ENCODE measurements around the gene SZT2. TPM values are rescaled to one million over a fixed set of nuclear protein-coding genes. Genes with fewer than 3 reads are reported as not detected.
"Not testable (repeated sequence)": the region's sequence is repeated elsewhere in the genome, so short reads cannot be mapped to it uniquely, and the experiment has no call there.

Gene SZT2
- total and polyA plus RNA-seq, 8 donors: 18.5 to 54.9 (median 24.6) TPM

DNA sequence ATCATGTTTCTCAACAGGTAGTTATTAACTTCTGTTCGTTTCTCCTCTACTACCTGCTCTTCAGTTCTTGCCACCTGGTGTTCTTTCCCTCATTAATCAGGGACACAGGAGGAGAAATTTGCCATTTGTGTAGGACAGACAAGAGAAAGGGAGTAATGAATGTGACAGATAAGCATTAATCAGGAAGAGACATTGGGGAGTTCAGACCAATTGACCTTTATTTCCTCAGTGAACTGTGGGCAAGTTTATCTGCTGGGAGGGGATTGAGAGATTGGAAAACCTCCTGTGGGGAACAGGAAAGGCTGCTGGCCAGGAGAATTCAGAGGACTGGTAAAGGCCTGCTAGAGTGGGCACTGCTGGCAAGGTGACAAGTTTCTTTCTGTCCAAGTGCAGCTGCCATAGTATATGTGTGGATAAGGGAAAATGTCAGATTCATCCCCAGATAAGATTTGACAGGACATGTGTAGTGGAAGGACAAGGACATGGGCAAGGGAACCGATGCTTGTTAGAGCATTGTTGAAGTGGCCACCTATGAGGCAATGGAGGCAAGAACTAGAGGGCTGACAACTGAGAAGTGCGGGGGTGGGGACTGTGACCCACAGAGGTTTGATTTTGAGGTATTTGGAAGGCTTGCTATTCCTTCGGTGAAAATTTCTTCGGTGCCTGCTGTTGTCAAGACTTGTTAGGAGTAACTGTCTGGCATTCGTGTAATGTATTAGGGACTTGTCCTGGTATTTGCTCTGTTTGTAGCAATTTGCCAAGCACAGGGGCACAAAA is 12.6 kb downstream of the SZT2 start:
- TF ChIP-seq, protein P1, sequence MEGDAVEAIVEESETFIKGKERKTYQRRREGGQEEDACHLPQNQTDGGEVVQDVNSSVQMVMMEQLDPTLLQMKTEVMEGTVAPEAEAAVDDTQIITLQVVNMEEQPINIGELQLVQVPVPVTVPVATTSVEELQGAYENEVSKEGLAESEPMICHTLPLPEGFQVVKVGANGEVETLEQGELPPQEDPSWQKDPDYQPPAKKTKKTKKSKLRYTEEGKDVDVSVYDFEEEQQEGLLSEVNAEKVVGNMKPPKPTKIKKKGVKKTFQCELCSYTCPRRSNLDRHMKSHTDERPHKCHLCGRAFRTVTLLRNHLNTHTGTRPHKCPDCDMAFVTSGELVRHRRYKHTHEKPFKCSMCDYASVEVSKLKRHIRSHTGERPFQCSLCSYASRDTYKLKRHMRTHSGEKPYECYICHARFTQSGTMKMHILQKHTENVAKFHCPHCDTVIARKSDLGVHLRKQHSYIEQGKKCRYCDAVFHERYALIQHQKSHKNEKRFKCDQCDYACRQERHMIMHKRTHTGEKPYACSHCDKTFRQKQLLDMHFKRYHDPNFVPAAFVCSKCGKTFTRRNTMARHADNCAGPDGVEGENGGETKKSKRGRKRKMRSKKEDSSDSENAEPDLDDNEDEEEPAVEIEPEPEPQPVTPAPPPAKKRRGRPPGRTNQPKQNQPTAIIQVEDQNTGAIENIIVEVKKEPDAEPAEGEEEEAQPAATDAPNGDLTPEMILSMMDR (IDR thresholded peaks at IDR 0.05): no peak
- ATAC-seq (no peak), FAIRE-seq (no peak), DNase-seq (no peak)
- Histone ChIP-seq H3K27ac (no peak overlapping the region), H3K9me3 (no peaks in the 10 kb centered on the region), H3K36me3 (peaks cover 0 to 25% (median 7%) of the 10 kb centered on the region in 3 donors), H3K27me3 (no peaks in the 10 kb centered on the region), H3K4me1 (no peaks in the 10 kb centered on the region), H3K4me3 (no peak overlapping the region)
- intact Hi-C loops (cut with DNase I): no loop called here
- 74% methylated on average over 6 of the region's 6 CpGs for WGBS, 2 donors

DNA sequence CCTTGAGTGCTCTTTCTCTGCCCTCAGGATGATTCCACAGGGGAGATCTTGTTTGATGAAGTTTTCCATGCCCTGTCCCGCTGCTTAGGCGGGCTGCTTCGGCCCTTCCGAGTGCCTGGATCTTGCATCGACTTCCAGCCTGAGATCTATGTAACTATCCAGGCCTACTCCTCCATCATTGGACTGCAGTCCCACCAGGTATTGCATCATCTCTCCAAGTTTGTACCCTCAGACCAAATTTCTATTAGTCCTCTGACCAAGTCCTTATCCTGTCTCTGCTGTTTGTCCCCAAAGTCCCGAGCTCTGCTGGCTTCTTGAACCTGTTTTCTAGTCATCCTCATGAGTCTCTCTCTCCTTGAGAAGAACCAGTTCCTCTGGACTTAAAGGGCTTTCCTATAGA is 14.7 kb downstream of the SZT2 start:
- intact Hi-C loops (cut with DNase I): no loop called here
- Histone ChIP-seq H3K36me3 (peaks cover 0 to 25% (median 7%) of the 10 kb centered on the region in 3 donors), H3K27ac (no peak overlapping the region), H3K4me1 (no peaks in the 10 kb centered on the region), H3K27me3 (no peaks in the 10 kb centered on the region), H3K9me3 (no peaks in the 10 kb centered on the region), H3K4me3 (no peak overlapping the region)
- ATAC-seq: no peak
- no peak for DNase-seq
- FAIRE-seq: no peak
- WGBS, 2 donors: 95% methylated on average over 6 of the region's 6 CpGs
- TF ChIP-seq, protein P1 (IDR thresholded peaks at IDR 0.05): no peak

DNA sequence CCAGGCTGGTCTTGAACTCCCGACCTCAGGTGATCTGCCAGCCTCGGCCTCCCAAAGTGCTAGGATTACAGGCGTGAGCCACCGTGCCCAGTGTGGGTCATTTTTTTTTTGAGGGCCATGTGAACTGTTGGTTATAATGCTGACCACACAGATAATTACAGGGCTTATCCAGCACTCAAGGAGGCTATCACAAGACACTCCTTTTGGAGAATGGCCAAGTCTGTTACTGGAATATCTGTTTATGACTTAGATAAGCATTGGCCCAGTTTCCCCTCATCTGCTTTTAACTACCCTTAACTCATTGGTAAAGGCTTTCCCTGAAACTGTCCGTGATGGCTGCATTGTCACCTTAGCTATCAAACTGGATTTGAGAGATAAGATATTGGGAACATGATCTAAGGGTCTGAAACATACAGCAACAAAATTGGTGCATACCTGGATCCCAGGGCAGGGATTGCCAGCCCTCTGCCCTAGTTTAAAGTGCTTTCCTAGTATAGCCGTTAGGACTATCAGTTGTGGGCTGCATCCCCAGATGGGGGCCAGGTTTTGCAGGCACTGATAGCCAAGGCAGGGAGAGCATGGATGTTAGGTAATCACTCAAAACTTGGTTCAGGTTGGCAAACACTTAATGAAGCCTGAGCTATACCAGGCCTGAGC is 15.6 kb downstream of the SZT2 start:
- DNase-seq: no peak
- WGBS, 2 donors: 87% methylated on average over 6 of the region's 6 CpGs
- no peaks in the 10 kb centered on the region for H3K9me3 ChIP-seq
- no peak overlapping the region for H3K4me3 ChIP-seq
- H3K4me1 ChIP-seq: no peaks in the 10 kb centered on the region
- intact Hi-C loops (cut with DNase I): no loop called here
- H3K27ac ChIP-seq: no peak overlapping the region
- H3K36me3 ChIP-seq: peaks cover 0 to 25% (median 7%) of the 10 kb centered on the region in 3 donors
- TF ChIP-seq, protein P1 (IDR thresholded peaks at IDR 0.05): no peak
- FAIRE-seq: no peak
- no peaks in the 10 kb centered on the region for H3K27me3 ChIP-seq
- peak in 1 of 4 donors; percentile 14 for ATAC-seq

DNA sequence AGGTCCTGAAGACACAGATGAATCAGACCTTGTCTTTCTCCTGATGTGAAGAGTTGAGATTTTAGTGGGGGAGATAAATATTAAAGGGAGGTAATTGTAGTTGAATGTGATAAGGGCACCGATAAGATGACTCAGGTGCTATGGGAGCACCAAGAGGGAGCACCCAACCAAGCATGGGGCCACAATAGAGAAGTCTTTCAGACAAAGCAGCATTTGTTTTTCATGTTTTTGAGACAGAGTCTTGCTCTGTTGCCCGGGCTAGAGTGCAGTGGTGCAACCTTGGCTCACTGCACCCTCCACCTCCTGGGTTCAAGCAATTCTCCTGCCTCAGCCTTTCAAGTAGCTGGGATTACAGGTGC is 16.2 kb downstream of the SZT2 start:
- Histone ChIP-seq H3K27me3 (no peaks in the 10 kb centered on the region), H3K27ac (no peak overlapping the region), H3K4me3 (no peak overlapping the region), H3K36me3 (peaks cover 0 to 25% (median 7%) of the 10 kb centered on the region in 3 donors), H3K4me1 (no peaks in the 10 kb centered on the region), H3K9me3 (no peaks in the 10 kb centered on the region)
- WGBS, 2 donors: 85 to 89% methylated on average over 2 of the region's 2 CpGs
- DNase-seq: no peak
- intact Hi-C loops (cut with DNase I): no loop called here
- no peak for FAIRE-seq
- TF ChIP-seq, protein P1 (IDR thresholded peaks at IDR 0.05): no peak
- no peak for ATAC-seq

DNA sequence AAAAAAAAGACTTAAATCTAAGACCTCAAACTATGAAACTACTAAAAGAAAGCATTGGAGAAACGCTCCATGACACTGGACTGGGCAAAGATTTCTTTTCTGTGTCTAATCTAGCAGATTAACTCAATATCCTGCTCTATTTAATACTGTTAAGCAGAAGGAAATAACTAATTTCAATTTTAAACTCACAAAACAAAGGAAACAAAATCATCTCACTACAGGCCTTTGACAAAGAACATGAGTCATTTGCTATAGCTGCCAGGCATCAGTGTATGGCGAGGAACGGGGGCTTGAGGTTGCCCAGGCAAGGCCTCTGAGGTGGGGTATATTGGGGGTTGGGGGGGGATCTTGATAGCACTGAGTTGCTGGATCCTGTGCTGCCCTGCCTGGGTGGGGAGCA is 20.9 kb downstream of the SZT2 start:
- TF ChIP-seq, protein P1 (IDR thresholded peaks at IDR 0.05): no peak
- Histone ChIP-seq H3K4me3 (no peak overlapping the region), H3K36me3 (peaks cover 0 to 15% (median 1%) of the 10 kb centered on the region in 3 donors), H3K9me3 (no peaks in the 10 kb centered on the region), H3K27me3 (no peaks in the 10 kb centered on the region), H3K27ac (no peak overlapping the region), H3K4me1 (no peaks in the 10 kb centered on the region)
- ATAC-seq: no peak
- intact Hi-C loops (cut with DNase I): no loop called here
- WGBS, 2 donors: 88 to 97% methylated on average over 3 of the region's 3 CpGs
- no peak for DNase-seq
- FAIRE-seq: no peak

DNA sequence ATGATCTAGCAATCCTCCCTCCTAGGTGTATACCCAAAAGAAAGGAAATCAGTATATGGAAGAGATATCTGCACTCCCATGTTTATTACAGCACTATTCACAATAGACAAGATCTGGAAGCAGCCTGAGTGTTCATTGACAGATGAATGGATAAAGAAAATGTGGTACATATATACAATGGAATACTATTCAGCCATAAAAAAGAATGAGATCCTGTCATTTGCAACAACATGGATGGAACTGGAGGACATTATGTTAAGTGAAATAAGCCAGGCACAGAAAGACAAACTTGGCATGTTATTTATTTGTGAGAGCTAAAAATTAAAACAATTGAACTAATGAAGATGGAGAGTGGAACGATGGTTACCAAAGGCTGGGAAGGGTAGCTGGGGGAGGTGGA is 23.7 kb downstream of the SZT2 start:
- ATAC-seq; H3K9me3 ChIP-seq; H3K4me3 ChIP-seq; H3K27me3 ChIP-seq; intact Hi-C loops (cut with DNase I); FAIRE-seq; H3K4me1 ChIP-seq; H3K27ac ChIP-seq; H3K36me3 ChIP-seq; DNase-seq: not testable (repeated sequence)
- 97% methylated on average over 1 of the region's 1 CpG for WGBS, 2 donors

Measured in pancreas (tissue), 10 donors.